Fibroblast of skin of abdomen (primary cell): ENCODE results near the gene TNPO3.
"Not testable (repeated sequence)": the region's sequence is repeated elsewhere in the genome, so short reads cannot be mapped to it uniquely, and the experiment has no call there.

Source experiments
- DNase-seq: peaks from one replicate; pipeline ENCODE4 v3.0.0-alpha.2; 2013

TNPO3 gene

DNA sequence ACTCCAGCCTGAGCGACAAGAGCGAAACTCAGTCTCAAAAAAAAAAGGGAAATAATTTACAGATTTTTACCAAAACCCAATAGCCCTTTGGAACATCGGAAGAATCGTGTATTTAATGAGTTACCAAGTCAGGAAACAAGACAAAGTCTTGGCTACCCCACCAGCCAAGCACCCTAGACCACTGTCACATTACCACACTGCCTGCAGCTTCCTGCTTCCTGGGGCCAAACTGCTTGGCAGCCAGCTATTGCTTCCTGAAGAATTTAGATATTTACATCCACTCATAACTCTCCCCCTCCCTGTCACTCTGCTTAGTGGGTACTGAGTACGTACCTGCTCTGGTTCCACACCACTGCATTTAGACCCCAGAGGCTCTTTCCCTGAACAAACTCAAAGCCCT, 14.1 kb upstream of the TNPO3 start:
- DNase-seq, result no peak

DNA sequence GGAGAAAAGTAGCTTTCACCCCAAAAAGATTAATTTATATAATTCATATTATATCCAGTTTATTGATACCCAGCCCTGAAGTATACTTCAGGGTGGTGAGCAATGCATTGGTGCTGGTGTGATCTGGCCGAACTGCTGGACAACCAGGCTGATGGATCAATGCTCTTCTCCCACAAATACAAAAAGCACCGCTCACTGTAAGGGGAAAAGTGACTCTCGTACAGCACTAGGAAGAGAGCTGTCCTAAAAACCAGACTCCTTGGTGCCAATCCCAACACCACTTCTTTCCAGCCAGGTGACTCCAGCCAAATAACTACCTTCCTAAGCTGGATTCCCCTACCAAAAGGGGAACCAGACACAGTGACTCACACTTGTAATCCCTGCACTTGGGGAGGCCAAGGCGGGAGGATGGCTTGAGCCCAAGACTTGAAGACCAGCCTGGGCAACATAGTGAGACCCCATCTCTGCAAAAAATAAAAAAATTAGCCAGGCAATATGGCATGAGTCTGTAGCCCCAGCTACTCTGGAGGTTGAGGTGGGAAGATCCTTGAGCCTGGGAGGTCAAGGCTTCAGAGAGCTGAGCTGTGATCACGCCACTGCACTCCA, 13.1 kb upstream of the TNPO3 start:
- no peak for DNase-seq

DNA sequence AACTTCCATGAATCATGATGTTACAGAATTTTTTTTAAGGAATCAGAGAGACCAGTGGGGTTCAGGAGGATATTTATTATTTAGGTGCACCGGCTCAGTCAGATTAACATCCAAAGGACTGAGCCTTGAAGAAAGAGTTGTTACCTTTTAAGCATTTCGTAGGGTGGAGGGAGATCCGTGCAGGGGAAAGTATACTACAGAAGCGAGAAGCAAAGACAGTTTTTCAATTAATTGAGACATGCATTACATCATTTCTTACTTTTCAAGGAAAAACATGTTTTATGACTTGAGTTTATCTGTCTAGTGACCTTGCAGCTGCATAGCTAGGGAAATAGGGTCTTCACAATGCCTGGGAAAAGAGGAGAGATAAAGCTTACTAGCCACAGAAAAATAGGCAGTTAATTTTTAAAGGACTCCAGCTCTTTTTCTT, 12.2 kb upstream of the TNPO3 start:
- not testable (repeated sequence) for DNase-seq

- DNase-seq, result peak; percentile 81
These were observed 11.6 kb upstream of the TNPO3 start for GRCh38 chr7:129066290-129067131.

DNA sequence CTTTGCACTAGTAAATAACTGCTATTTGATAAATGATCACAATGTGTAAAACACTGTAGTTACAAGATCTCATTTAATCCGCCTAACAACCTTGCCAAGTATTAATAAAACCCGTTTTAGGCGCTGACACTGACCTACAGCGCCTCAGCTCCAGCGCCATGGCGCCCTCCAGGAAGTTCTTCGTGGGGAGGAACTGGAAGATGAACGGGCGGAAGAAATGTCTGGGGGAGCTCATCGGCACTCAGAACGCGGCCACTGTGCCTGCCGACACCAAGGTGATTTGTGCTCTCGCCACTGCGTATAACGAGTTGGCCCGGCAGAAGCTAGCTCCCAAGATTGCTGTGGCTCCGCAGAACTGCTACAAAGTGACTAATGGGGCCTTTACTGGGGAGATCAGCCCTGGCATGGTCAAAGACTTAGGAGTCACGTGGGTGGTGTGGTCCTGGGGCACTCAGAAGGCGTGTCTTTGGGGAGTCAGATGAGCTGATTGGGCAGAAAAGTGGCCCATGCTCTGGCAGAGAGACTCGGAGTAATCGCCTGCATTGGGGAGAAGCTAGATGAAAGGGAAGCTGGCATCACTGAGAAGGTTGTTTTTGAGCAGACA, 1.1 kb upstream of the TNPO3 start:
- no peak for DNase-seq

DNA sequence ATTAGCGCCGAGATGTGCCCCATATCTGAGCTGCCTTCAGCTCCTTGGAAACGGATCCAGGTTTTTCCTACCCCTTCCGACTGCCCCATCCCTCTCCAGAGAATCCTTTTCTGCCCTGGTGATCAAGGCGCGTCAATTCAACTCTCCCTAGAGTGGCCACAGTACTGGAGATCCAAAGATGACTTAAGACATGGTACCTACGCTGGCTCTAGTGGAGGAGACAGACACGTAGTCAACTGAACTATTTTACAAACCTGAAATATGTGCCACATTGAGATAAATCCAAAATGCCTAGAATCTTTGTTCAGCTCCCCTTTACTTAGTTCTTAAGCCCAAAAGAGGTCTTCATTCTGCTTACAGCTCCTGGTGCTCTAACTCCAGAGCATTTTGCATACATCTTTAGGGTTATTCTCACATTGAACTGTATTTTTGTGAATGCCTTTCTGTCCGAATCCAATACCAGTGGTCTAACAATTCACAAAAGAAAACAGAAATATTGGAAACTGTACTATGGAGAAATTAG, 444 bp upstream of the TNPO3 start:
- no peak for DNase-seq

- DNase-seq, result no peak
These were observed 923 bp downstream of the TNPO3 start for GRCh38 chr7:129053938-129054437.

- no peak for DNase-seq
These were observed 2.5 kb downstream of the TNPO3 start for GRCh38 chr7:129052441-129052840.

DNA sequence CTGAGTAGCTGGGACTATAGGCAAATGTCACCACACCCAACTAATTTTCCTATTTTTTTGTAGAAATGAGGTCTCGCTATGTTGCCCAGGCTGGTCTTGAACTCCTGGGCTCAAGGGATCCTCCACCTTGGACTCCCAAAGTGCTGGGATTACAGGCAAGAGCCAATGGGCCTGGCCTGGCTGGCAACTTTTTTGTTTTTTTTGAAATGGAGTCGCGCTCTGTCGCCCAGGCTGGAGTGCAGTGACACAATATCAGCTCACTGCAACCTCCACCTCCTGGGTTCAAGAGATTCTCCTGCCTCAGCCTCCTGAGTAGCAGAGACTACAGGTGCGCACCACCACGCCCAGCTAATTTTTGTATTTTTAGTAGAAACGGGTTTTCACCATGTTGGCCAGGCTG, 3.5 kb downstream of the TNPO3 start:
- not testable (repeated sequence) for DNase-seq

DNA sequence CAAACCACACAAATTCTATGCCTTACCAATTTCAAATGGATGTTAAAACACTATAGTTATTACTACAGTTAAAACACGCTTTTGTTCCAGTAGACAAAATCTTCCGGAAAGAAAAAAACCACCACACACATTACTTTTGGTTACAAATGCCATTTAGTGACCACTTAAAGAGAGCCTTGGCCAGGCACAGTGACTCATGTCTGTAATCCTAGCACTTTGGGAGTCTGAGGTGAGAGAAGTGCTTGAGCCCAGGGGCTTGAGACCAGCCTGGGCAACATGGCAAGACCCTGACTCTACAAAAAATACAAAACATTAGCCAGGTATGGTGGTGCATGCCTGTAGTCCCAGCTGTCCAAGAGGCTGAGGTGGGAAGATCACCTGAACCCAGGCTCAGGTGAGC, 7.2 kb downstream of the TNPO3 start:
- DNase-seq, result no peak

GRCh38 chr7:129045682-129046081, 9.2 kb downstream of the TNPO3 start:
- DNase-seq, result no peak

DNA sequence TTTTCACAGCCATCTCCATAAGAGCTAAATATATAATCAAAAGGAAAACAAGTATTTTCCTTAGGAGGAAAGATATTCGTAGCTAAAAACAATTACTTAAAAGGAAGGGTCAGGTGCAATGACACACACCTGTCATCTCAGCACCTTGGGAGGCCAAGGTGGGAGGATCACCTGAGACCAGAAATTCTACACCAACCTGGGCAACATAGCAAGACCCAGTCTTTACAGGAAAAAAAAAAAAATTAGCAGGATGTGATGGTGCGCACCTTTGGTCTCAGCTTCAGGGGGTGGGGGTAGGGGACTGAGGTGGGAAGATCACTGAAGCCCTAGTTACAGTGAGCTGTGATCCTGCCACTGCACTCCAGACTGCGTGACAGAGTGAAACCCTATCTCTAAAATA, 11.9 kb downstream of the TNPO3 start:
- no peak for DNase-seq

- DNase-seq, result no peak
These were observed 13.5 kb downstream of the TNPO3 start for GRCh38 chr7:129041142-129042085.

DNA sequence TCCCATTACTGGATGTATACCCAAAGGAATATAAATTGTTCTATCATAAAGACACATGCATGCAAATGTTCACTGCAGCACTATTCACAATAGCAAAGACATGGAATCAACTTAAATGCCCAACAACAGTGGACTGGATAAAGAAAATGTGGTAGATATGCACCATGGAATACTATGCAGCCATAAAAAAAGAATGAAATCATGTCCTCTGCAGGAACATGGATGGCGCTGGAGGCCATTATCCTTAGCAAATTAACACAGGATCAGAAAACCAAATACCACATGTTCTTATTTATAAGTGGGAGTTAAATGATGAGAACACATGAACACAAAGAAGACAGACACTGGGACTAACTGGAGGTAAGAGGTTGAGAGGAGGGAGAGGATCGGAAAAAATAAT, 16.4 kb downstream of the TNPO3 start:
- DNase-seq, result not testable (repeated sequence)

- DNase-seq, result no peak
These were observed 17.3 kb downstream of the TNPO3 start for GRCh38 chr7:129037585-129037984.

- DNase-seq, result no peak
These were observed 22.9 kb downstream of the TNPO3 start for GRCh38 chr7:129032017-129032416.

DNA sequence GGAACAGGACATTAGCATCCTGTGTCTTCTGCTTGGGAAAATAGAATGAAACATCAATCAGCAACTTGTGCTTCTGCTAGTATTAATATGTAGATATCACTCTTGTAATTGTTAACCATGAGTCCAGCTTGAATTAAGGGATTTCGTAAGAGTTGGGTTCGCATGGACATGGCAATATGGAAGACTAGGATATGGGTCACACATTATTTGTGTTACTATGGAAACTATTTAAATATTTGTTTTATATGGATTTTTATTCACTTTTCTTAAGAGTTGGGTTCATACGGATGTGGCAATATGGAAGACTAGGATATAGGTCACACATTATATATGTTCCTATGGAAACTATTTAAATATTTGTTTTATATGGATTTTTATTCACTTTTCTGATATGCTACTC, 24.5 kb downstream of the TNPO3 start:
- DNase-seq, result no peak

- no peak for DNase-seq
These were observed 30.8 kb downstream of the TNPO3 start for GRCh38 chr7:129024125-129024524.

DNA sequence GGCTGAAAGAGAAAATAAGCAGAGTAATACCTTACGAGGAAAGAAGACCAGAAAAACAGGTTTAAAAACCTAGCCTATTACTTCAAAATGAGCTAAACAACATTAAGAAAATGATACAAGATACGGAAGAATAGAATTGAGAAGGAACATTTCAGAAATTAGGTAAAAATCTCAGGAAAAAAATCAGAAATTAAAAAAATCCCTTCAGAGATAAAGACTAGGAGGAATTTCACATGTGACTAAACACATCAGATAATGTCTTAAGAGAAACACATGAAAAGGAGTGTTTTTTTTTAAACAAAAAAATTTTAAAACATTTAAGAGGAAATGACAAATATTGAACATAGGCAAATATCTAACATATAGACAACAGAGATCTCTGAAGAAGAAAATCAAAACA, 33.3 kb downstream of the TNPO3 start:
- no peak for DNase-seq

- no peak for DNase-seq
These were observed 36.9 kb downstream of the TNPO3 start for GRCh38 chr7:129017933-129018538.

DNA sequence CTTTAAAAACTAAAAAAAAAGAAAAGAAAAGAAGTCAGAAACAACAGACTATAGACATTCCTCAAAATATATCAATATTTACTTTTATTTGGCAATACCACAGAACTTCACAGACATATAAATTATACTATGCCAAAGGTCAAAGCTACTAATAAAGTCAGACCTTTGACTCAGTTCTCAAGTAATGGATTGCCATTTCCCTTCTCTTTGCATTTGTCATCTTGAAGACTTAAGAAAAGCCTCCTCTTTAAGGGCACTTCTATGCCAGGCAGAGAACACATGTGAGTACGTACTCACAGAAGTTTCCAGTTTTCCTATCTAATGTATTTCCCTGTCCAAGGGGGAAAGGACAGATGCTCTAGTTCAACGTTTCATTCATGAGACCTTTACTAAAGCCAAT, 37.6 kb downstream of the TNPO3 start:
- DNase-seq, result no peak
